ENCODE data around the gene LYL1. TPM values are rescaled to one million over a fixed set of nuclear protein-coding genes. Genes with fewer than 3 reads are reported as not detected.

LYL1 gene
- total RNA-seq, 2 experiments from 2014 or later = 66.8 to 72.5 TPM

DNA sequence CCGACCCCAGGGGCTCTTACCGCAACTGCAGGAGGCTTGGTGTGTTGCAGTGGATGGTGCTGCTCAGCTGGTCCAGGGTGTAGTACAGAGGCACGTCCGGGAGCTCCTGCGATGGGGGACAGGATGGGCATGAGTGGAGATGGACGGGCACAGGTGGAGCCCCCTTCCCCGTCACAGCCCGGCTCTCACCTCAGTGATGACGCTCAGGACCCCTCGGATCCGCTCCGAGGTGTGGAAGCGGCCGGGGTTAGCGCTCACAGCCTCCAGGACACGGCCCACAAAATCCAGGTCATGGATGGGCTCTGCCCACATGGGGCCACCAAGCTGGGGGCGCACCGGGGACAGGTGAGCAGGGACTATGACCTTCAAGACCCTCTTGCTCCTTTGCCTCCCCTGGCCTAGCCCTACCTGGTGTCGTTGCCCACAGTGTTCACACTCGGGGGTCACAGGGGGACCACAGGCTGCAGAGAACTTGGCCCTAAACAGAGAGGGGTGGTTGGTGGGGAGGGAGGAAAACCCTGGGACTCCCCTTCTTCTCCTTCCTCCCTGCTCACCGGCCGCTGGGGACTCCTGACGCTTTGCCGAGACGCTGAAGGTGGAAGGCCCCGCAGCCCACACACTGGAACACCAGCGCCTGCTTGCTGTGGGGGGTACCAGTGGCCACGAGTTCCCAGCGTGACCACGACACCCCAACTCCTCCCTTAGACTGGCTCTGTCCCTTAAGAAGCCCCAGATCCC is 6.9 kb upstream of the LYL1 start:
- H4K20me1 ChIP-seq (ENCODE audit: insufficient read depth, low read length) = no peaks in the 10 kb centered on the region
- H2AFZ ChIP-seq (ENCODE audit: low read length) = no peak overlapping the region
- ChIA-PET POLR2A (interaction anchor here (1.6 kb wide), 1 partner anchor 8 kb away, joined by 3 read pairs; the partner anchor contains the start of gene NACC1), CTCF (ENCODE audit: unreplicated experiment) (no interaction called here)
- H3K4me3 ChIP-seq (ENCODE audit: low read depth, low read length, poor library complexity, severe bottlenecking) = no peak overlapping the region
- DNase-seq (ENCODE audit: low spot score) = no peak
- no peak overlapping the region for H3K27ac ChIP-seq (ENCODE audit: low read depth, low read length, poor library complexity, severe bottlenecking)
- peaks cover 21% of the 10 kb centered on the region for H3K4me1 ChIP-seq (ENCODE audit: insufficient read depth, low read length, poor library complexity, severe bottlenecking)
- H3K9me2 ChIP-seq (ENCODE audit: insufficient read depth, low read length) = no peaks in the 10 kb centered on the region
- H3K36me3 ChIP-seq (ENCODE audit: insufficient read depth, low read length) = peaks cover 49% of the 10 kb centered on the region
- no peaks in the 10 kb centered on the region for H3K79me2 ChIP-seq (ENCODE audit: insufficient read depth, low read depth, low read length)
- BruUV-seq (replicated peaks) = no TSS peak
- no peak for TF ChIP-seq CTCF (conservative IDR thresholded peaks at IDR 0.05; ENCODE audit: low read length)
- TF ChIP-seq EZH2phosphoT487 (IDR thresholded peaks at IDR 0.05; ENCODE audit: borderline replicate concordance, low read depth, low read length) = no peak
- H3K9me3 ChIP-seq (ENCODE audit: low read length) = no peaks in the 10 kb centered on the region
- intact Hi-C loops (cut with micrococcal nuclease; ENCODE audit: unreplicated experiment) = no loop called here
- H3K4me2 ChIP-seq (ENCODE audit: low read length) = no peak overlapping the region

- Histone ChIP-seq H3K27ac (ENCODE audit: low read depth, low read length, poor library complexity, severe bottlenecking) (peak overlapping the region; percentile 96), H3K36me3 (ENCODE audit: insufficient read depth, low read length) (peaks cover 32% of the 10 kb centered on the region), H3K4me2 (ENCODE audit: low read length) (peak overlapping the region; percentile 85), H4K20me1 (ENCODE audit: insufficient read depth, low read length) (no peaks in the 10 kb centered on the region), H3K4me3 (ENCODE audit: low read depth, low read length, poor library complexity, severe bottlenecking) (peak overlapping the region; percentile 83), H2AFZ (ENCODE audit: low read length) (peak overlapping the region; percentile 13; the same call in 1 of the 2 replicates), H3K9me3 (ENCODE audit: low read length) (no peaks in the 10 kb centered on the region), H3K9me2 (ENCODE audit: insufficient read depth, low read length) (no peaks in the 10 kb centered on the region), H3K4me1 (ENCODE audit: insufficient read depth, low read length, poor library complexity, severe bottlenecking) (peaks cover 54% of the 10 kb centered on the region), H3K79me2 (ENCODE audit: insufficient read depth, low read depth, low read length) (peaks cover 17% of the 10 kb centered on the region)
- no peak; the same call in 1 of the 2 replicates for TF ChIP-seq CTCF (conservative IDR thresholded peaks at IDR 0.05; ENCODE audit: low read length)
- no peak for TF ChIP-seq EZH2phosphoT487 (IDR thresholded peaks at IDR 0.05; ENCODE audit: borderline replicate concordance, low read depth, low read length)
- BruUV-seq (replicated peaks) = TSS peak; percentile 72
- POLR2A ChIA-PET = interaction anchor here (0.6 to 1.9 kb wide), 8 partner anchors 9 to 1508 kb away, joined by 3 to 12 read pairs (median 3); partner anchors contain the start of gene FARSA
- intact Hi-C loops (cut with micrococcal nuclease; ENCODE audit: unreplicated experiment) = loop anchor here (1.0 kb wide), 1 partner anchor 48 kb away; no protein-coding TSS in a partner anchor
- DNase-seq (ENCODE audit: low spot score) = peak; percentile 75
- CTCF ChIA-PET (ENCODE audit: unreplicated experiment) = interaction anchor here (0.5 to 1.5 kb wide), 8 partner anchors 13 to 627 kb away, joined by 3 to 9 read pairs (median 3); no protein-coding TSS in a partner anchor
Observed at GRCh38 chr19:13104848-13105711, 2.4 kb upstream of the LYL1 start.
